Neural cell (in vitro differentiated cells): ENCODE measurements around the gene JOSD2.

ENCODE experiments used
- EP300 ChIP-seq: fragments of 450-650 bp; conservative IDR thresholded peaks from 2 replicates; pipeline ENCODE4 v1.6.1; 2014; ENCODE audit warnings: antibody characterized with exemption, mild to moderate bottlenecking, moderate library complexity; ENCODE audit not compliant: poor library complexity, severe bottlenecking
- EZH2 ChIP-seq: fragments of 200-600, 300-800 bp; shearing (Covaris generic), sonication (generic); IDR thresholded peaks from 2 replicates; pipeline ENCODE4 v1.6.1; 2014; ENCODE audit warnings: antibody characterized with exemption, low read length, borderline replicate concordance, mild to moderate bottlenecking; ENCODE audit not compliant: insufficient read depth, poor library complexity, severe bottlenecking
- POLR2AphosphoS5 ChIP-seq: IDR thresholded peaks from 2 replicates; pipeline ENCODE4 v1.6.1; 2012
- RAD21 ChIP-seq: fragments of 450-650 bp; conservative IDR thresholded peaks from 2 replicates; pipeline ENCODE4 v1.6.1; 2014; ENCODE audit warnings: antibody characterized with exemption, mild to moderate bottlenecking, moderate library complexity
- SMC3 ChIP-seq: fragments of 450-650 bp; conservative IDR thresholded peaks from 2 replicates; pipeline ENCODE4 v1.6.1; 2014; ENCODE audit warnings: antibody characterized with exemption, mild to moderate bottlenecking, moderate library complexity; ENCODE audit not compliant: poor library complexity
- TAF1 ChIP-seq: IDR thresholded peaks from 2 replicates; pipeline ENCODE4 v1.6.1; 2012; ENCODE audit warnings: low read depth
- TF ChIP-seq, protein P1 (sequence below): fragments of 450-650 bp; IDR thresholded peaks from 2 replicates; pipeline ENCODE4 v1.5.1; 2014; ENCODE audit warnings: antibody characterized with exemption, mild to moderate bottlenecking, moderate library complexity; ENCODE audit not compliant: poor library complexity, severe bottlenecking
- TF ChIP-seq, protein P2 (sequence below): IDR thresholded peaks from 2 replicates; pipeline ENCODE4 v1.6.1; 2012; ENCODE audit warnings: borderline replicate concordance

DNA sequence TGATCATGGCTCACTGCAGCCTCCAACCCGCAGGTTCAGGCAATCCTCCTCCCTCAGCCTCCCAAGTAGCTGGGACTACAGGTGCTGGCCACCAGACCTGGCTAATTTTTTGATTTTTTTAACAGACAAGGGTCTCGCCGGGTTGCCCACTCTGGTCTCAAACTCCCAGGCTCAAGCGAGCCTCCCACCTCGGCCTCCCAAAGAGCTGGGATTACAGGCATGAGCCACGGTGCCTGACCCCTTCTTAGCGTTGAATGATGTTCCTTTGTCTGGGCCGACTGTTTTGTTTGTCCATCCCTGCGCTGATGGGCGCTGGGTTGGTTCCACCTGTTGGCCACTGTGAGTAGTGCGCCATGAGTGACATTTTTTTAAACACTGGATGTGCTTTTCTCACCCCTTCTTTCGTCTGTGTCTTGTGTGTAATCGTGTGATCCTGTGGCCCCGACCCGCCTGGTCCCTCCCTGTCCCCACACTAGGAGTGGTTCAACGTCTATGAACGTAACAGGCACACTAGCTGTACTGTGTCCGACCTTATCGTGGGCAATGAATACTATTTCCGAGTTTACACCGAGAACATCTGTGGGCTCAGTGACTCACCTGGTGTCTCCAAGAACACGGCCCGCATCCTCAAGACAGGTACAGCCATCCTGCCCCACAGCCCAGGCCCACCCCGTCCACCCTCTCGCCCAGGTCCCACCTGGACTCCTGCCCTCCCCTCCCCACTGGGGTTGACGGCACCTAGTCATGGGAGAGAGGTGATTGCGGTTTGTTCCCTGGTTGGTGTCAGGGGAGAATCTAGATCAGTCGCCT is 49.7 kb downstream of the JOSD2 start:
- TF ChIP-seq EP300 (no peak), POLR2AphosphoS5 (no peak), SMC3 (peak; percentile 57), EZH2 (no peak), RAD21 (peak; percentile 51), TAF1 (no peak)
- TF ChIP-seq, protein P1, sequence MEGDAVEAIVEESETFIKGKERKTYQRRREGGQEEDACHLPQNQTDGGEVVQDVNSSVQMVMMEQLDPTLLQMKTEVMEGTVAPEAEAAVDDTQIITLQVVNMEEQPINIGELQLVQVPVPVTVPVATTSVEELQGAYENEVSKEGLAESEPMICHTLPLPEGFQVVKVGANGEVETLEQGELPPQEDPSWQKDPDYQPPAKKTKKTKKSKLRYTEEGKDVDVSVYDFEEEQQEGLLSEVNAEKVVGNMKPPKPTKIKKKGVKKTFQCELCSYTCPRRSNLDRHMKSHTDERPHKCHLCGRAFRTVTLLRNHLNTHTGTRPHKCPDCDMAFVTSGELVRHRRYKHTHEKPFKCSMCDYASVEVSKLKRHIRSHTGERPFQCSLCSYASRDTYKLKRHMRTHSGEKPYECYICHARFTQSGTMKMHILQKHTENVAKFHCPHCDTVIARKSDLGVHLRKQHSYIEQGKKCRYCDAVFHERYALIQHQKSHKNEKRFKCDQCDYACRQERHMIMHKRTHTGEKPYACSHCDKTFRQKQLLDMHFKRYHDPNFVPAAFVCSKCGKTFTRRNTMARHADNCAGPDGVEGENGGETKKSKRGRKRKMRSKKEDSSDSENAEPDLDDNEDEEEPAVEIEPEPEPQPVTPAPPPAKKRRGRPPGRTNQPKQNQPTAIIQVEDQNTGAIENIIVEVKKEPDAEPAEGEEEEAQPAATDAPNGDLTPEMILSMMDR: peak; percentile 66
- TF ChIP-seq, protein P2, sequence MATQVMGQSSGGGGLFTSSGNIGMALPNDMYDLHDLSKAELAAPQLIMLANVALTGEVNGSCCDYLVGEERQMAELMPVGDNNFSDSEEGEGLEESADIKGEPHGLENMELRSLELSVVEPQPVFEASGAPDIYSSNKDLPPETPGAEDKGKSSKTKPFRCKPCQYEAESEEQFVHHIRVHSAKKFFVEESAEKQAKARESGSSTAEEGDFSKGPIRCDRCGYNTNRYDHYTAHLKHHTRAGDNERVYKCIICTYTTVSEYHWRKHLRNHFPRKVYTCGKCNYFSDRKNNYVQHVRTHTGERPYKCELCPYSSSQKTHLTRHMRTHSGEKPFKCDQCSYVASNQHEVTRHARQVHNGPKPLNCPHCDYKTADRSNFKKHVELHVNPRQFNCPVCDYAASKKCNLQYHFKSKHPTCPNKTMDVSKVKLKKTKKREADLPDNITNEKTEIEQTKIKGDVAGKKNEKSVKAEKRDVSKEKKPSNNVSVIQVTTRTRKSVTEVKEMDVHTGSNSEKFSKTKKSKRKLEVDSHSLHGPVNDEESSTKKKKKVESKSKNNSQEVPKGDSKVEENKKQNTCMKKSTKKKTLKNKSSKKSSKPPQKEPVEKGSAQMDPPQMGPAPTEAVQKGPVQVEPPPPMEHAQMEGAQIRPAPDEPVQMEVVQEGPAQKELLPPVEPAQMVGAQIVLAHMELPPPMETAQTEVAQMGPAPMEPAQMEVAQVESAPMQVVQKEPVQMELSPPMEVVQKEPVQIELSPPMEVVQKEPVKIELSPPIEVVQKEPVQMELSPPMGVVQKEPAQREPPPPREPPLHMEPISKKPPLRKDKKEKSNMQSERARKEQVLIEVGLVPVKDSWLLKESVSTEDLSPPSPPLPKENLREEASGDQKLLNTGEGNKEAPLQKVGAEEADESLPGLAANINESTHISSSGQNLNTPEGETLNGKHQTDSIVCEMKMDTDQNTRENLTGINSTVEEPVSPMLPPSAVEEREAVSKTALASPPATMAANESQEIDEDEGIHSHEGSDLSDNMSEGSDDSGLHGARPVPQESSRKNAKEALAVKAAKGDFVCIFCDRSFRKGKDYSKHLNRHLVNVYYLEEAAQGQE: no peak
